Renal cortical epithelial cell (primary cell): ENCODE measurements around the gene CNTNAP2. TPM values are rescaled to one million over a fixed set of nuclear protein-coding genes. Genes with fewer than 3 reads are reported as not detected.
"Not testable (repeated sequence)": the region's sequence is repeated elsewhere in the genome, so short reads cannot be mapped to it uniquely, and the experiment has no call there.

Experiments used
- DNase-seq: peaks from one replicate; pipeline ENCODE4 v3.0.0-alpha.2; 2011; ENCODE audit warnings: low read depth
- total RNA-seq: library from RNA; depleted of rRNA; stranded (reverse); fragments of >200 nt; gene quantifications from 2 replicates; pipeline ENCODE4 v1.2.3, GENCODE V29; 2014

CNTNAP2 gene
- total RNA-seq, 1 donor from 2014 or later = 0.25 TPM

DNA sequence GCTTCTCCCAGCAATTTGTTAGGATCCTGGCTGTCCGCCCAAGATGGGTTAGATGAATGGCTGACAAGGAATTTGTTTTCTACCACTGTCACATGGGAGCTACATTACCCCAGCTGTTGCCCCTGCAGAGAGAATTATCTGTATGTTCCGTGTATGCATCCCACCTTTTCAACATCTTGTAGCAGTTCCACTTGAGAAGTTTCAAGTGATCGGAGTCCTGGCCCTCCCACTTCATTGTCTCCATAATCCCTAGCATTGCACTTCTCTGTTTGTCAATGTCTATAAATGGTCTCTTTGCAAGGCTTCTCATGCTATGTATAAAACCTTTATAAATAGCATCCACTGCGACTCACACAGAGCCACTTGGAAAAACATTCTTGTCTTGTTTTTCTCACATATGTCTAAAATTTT is 972.5 kb downstream of the CNTNAP2 start:
- no peak for DNase-seq

DNA sequence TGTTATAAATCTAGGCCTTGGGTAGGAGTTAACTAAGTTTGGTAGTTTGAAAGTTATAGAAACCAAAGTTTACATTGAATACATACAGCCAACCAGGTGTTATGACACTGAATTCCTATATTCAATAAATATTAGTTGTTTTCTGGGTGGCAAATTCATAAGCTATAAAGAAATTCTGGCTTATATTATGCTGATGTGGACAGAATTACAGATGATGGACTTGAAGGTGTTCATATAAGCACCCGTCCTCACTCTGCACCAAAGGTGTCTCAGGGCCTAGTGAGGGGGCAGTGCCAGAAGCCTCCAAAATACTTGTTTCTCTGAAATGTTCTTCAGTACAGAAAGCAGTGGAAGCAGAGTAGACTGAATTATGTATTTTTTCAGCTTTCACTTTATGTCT is 973.0 kb downstream of the CNTNAP2 start:
- DNase-seq = no peak

DNA sequence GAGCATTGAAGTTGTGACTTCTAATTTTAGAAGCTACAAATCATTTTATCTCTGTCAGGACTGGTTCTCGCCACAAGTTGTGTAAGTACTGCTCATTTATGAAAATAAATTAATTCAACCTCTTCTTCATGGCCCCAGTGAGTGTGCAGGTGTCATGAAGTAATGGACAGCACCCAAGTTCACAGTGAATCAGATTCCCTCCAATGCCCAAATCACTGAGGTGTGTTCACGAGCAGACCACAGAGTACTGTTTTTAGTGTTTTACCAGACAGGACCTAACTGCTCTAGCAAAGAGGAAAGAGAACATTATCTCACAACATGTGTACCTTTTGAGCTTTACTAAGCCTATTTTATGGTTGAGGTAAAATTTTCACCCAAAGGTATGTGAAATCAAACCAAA is 980.0 kb downstream of the CNTNAP2 start:
- DNase-seq = no peak

DNA sequence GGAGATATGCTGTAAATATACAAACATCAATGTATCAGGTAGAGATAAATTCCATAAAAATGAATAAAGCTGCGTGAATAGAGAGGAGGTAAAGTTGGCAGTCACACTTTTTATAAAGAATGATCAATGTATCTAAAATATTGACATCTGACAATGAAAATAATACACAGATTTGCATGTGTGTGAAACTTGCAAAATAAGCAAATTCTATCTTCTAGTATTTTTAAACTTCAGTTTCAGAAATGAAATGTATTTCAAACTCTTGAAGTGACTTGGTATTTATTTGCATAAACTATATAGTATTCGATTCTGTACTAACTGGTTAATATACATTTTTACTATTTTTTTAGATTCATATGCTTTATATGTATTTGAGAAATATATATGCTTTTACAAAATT is 986.6 kb downstream of the CNTNAP2 start:
- DNase-seq = no peak

DNA sequence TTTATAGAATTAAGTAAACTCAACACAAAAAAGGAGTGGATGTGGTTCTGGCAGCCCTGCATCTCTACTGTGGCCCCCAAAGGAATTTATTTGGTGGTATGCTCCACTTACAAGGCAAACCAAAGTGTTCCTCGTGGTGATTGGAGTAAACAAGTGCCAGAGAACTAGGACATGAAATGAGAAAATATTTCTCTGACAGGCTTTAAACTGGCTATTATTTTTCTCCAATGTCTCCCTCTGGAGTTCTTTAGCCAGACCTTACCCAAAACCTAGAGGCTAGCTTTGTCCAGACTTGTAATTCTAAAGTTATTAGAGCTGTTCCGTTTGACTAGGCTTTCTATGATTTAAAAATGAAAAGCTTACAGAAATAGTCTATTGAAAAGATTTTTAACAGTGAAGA is 990.1 kb downstream of the CNTNAP2 start:
- DNase-seq = no peak

DNA sequence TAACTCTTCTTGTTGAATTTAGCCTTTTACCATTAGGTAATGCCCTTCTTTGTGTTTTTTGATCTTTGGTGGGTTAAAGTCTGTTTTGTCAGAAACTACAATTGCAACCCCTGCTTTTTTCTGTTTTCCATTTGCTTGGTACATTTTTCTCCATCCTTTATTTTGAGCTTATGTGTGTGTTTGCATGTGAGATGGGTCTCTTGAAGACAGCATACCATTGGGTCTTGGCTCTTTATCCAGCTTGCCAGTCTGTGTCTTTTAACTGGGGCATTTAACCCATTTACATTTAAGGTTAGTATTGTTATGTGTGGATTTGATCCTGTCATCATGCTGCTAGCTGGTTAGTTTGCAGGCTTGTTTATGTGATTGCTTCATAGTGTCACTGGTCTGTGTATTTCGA is 997.9 kb downstream of the CNTNAP2 start:
- DNase-seq = not testable (repeated sequence)

DNA sequence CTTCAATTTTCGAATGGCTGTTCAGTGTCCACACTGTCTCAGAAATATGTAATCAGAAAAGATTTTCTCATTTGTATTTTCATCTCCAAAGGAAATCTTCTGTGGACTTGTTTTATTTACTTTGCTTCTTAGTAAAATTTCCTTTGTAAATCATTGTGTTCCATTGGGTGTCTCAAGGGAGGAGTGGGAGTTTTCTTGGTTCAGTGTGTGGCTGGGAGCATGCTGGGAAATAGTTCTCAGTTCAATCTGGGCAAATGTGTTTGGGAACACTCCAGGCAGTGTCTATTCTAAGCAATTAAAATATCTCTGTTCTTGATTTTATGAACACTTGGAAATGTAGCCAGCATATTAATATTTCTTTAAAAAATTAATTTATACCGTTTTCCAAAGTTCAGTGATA is 1019.8 kb downstream of the CNTNAP2 start:
- DNase-seq = no peak

DNA sequence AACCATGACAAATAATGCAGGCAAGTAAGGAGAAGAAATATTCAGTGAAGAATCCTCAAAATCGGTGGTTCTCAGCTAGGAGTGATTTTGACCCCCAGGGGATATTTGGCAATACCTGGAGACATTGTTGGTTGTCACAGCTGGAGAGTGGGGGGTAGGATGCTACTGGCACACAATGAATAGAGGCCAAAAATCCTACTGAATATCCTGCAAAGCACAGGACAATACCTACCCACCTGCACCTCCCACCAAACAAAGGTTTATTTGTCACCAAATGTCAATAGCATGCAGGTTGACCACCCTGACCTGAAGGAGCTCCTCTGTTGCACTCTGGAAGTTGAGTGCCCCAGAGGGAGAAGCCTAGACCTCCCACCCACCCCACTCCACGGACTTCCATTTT is 1028.6 kb downstream of the CNTNAP2 start:
- DNase-seq = no peak

DNA sequence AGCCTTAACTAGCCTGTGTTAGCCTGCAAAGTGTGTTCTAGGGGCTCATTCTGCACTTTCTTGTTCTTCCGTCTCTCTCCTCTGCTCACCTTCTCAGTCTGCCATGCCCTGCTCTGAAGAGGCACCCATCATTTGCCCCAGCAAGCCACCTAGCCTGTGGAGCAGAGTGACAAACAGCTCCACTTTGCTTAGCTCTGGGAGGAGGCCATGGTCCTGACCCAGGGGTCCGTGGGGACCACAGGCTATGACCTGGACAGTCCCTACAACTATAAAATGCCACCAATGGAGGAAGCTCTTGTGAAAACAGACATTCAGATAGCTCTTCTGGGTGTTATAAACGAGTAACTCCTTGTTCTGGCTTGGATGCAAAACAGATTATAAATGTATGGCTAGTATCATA is 1029.6 kb downstream of the CNTNAP2 start:
- DNase-seq = no peak

DNA sequence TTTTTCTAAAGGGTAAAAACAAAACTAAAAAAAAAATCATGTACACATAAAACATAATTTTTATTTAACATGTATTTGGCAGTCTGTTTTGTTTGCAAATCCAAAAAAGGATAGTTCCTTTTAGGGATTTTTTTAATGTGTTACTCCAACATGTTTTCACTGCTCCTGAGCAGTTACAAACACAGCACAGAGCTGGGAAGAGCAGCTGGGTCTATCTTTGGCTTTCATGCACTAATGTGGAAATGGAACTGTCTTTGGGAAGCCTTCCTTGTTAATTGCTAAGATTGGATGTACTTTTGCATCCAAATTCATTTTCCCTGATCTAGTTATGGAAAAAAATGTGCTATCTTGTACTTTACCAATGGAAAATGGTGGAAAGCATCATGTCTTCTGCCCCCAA is 1035.1 kb downstream of the CNTNAP2 start:
- no peak for DNase-seq

DNA sequence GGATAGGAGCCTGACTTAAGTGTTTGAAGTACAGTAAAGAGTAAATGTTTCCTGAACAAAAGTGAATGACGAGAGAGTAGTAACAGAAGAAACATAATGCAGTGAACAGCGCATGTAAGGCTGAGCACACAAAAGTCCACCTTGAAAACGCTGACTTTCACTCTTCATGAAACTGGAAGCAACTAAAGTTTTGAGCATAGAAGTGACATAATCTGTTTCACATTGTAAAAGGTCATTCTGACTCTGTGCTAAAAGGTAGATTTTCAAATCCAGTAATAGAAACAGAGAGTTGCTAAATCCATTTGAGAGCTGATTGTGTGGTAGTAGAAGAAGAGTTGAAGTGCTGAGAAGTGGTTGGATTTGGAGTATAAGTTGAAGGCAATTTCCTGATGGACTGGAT is 1037.0 kb downstream of the CNTNAP2 start:
- DNase-seq = no peak

DNA sequence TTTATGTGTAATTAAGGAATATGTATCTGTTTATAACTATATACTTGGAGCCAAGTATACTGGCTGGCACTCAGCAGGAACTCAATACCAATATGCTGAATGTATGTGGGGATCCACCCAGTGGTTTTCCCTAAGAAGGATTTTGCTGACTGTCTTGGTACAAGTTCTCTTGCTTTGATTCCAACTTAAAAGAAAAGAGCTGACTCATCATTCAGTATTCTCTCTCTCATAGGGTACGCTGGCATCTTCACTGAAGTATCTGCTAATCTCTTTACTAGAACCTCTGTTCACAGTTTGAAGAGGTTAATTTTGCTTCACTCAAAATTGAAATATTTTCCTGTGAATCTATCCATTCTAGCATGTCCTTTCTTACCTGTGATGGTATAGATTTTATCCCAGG is 1044.8 kb downstream of the CNTNAP2 start:
- no peak for DNase-seq

DNA sequence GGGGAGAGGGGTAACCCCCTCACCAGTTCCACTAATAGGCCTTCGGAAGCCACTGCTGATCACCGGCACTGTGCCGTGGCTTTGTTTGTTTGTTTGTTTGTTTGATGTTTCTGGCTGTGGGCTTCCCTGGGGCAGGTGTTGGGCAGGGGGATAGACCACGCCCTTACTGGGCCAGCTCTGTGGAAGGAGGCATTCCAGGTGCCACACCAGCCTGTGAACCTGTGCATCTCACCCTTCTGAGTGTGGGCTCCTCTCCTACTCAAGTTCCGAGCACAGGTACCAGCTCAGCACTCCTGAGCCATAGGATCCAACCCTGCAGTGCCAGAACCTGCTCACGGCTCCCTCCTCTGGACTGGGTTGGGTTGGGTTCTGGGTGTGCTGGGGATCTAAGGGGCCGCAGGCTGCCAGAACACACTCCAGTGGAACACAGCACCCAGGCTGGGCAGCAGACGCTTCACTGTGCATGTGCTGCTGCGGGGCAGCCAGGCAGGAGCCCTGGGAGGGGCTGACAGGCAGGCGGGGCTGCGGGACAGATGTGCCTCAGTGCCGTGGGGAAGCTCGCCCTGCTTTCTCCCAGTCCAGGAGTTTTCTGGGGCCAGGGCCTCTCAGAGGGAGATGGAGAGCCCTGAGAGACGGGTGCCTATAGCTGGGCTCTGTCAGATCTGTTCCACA is 1053.9 kb downstream of the CNTNAP2 start:
- no peak for DNase-seq

DNA sequence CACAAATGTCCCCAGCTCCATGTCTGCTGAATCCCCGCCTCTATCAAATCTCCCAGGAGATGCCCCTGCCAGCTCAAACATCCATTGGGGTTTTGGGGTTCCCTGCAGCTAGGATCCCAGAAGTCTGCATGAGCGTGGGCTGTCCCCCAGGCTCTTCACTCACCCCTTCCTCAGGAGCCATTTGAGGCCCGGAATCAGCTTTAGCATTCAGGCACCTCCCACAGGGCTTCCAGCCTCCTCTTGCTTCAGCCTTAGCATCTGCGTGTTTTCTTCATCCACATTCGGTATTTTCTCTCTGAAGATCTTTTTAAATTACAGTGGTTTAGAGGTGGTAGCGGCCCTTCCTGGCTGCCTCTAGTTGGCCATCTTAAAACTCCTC is 1054.4 kb downstream of the CNTNAP2 start:
- no peak for DNase-seq

DNA sequence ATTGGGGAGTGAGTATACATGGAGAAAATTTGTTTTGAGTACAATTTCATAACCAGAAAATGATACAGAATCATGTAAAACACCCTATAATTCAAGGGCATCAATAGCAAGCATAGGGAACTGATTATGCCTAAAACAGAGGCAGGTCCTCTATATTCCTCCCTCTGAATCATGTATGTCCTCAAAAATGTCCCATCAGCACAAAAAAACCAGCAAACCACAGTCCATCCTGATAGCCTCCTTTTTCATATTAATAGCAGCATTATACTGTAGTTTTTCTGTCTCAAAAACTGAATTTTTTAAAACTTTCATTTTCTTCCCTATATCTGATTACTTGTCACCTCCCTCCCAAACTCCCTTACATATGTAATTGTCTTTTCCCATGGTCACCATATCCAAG is 1057.3 kb downstream of the CNTNAP2 start:
- no peak for DNase-seq

DNA sequence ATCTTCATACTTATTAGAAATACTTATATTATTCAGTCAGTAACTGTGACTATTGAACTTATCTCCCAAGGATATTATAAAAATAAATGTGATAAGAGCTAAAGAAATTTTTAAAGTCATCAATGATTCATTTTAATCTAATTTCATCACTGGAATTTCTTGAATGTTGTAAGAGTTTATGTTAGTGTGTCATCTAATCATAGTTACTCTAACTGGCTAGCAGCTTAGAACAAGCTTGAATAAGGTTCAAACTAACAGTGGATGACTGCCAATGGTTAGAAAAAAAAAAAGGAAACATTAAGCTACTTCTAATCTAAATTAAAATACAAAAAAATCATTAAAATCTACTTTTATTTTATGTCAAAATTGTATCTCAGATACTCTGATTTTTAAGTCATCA is 1066.3 kb downstream of the CNTNAP2 start:
- no peak for DNase-seq

DNA sequence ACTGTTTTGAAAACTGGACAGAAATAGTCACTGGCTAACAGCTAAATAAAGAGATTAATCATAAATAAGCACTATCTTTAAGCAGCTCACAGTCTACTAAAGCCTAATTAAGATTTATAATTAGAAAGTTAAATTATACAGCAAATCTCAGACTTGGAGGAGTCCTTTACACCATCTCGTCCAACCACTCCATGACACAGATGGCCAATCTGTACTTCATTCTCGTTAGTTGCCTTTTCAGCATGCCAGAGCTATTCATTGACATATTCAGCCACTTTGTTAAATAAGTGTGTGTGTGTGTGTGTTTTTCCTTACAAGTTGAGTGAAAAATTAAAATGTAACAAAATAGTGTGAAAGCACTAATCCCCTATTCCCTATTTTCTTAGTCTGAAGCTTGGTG is 1066.7 kb downstream of the CNTNAP2 start:
- no peak for DNase-seq

DNA sequence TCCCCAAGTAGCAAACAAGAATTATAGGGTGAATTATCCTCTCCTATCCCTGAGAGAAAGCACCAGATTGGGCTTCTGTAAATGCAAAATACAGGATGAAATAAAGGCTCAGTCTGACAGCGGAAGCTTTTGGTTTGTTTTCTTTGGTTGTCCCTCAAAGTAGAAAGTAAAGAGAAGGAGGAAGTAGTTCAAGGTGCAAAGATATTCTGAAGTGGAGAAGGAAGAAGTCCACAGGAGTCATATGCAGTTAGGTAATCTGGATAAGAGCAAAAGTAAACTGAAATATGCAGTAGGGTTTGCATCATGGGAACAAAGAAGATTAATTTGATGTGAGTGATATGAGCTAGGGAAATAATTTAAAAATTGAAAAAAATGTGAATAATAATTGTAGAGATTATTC is 1071.9 kb downstream of the CNTNAP2 start:
- no peak for DNase-seq

DNA sequence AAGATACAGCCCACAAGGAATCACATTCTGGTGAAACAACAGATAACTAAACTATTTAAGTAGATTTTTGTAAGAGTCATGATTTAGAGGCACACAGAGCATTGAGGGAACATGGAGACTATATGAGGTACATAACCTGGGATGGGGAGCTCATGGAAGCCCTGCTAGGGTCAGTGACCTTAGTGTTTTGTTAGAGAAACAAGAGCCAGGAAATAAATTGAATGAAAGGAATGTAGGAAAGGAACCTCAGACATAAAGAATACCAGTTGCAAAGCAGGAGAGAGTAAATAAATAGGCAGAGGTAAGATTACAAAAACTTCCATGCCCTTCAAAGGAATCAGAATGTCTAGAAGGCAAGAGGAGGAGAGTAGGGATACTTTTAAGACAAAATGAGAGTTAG is 1076.9 kb downstream of the CNTNAP2 start:
- DNase-seq = no peak

DNA sequence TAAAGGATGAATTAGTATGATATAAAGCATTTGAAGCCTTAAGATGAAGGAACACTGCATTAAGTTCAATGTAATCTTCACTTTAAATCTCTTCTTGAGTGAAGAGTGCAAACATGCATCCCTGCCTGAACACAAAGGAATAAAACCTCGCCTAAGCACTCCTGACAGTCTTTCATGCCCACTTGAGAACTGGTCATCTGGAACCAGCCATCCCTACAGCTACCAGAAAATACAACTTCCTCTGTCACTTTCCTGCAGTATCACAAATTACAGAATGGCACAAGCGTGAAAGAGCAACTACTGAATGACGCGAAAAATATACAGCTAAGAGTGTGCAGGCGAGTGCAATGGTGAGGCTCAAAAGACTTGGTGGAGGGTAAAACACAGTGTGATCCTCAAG is 1079.9 kb downstream of the CNTNAP2 start:
- no peak for DNase-seq

DNA sequence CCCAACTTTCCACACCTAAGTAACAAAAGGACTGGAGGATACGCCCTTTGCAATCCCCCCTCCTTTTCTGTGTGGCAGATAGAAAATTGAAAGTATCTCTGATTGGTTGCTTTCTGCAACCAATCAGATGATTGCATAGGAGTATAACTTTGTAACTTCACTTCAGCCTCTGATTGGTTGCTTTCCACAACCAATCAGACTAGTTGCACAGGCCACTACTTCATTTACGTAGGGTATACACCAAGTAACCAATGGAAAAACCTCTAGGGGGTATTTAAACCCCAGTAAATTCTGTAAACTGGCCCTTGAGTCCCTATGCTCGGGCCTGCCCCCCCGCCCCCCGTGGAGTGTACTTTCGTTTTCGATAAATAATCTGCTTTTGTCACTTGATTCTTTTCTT is 1080.4 kb downstream of the CNTNAP2 start:
- no peak for DNase-seq

DNA sequence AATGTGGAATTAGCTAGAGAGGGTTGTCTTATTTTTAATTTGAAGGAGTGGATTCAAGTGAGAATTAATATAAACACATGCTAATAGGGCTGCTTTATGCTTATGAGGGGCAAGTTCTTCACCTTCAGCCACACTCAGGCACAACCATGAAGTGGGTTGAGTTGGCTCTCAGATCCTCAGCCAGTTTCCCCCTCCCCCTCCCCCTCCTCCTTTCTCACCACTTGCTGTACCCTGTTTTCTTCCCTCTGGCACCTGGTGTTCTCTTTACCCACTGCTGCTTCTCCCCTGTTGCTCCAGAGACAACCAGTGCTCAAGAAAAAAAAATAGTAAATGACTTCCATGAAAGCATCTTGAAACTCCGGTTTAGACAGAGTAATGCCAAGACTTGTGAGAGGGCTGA is 1083.3 kb downstream of the CNTNAP2 start:
- DNase-seq = no peak

DNA sequence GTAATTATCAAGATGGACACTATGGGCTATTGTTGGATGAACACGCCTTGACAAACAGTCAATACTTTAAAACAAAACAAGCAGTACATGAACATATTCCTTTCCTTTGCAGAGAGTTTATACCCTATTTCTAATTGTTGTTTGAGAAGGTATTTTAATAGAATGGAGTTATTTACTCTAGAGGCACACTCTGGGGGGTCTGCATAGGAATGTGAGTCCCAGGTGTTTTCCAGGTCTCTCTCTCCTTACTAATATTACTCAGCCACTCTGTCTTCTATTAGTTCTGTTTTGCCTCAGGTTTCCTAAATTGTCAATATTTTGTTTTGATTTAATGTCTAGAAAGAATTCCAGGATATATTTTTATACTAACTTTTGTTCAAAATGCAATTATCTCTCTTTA is 1091.4 kb downstream of the CNTNAP2 start:
- DNase-seq = no peak

DNA sequence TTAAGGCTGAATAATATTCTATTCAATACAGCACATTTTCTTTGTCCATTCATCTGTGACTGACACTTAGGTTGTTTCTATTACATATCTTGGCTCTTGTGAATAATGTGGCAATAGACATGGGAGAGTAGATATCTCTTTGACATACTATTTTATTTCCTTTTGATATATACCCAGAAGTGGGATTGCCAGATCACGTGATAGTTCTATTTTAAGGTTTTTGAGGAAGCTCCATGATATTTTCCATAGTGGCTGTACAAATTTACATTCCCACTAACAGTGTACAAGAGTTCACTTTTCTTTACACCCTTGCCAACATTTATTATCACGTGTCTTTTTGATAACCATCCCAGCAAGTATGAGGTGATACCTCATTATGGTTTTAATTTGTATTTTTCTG is 1114.7 kb downstream of the CNTNAP2 start:
- no peak for DNase-seq
